Effector memory CD8-positive, alpha-beta T cell (primary cell): ENCODE measurements around the gene SLC1A7.

Experiments used
- ATAC-seq: fragments of 150-1000 bp; cut with Tn5 transposase; replicated peaks from 2 replicates; pipeline ENCODE4 v1.10.0; 2021; ENCODE audit warnings: mild to moderate bottlenecking, moderate library complexity
- DNase-seq, 3 experiments: peaks; one replicate each; pipeline ENCODE4 v3.0.0; 2021
- H3K27ac Mint-ChIP-seq, 2 donors: one replicate each; pipeline ENCODE4 v1.8.0; 2022; ENCODE audit warnings: mild to moderate bottlenecking in 2 of 2, mixed read lengths in 2 of 2, moderate library complexity in 2 of 2
- H3K27me3 Mint-ChIP-seq, 2 donors: one replicate each; pipeline ENCODE4 v1.8.0; 2022; ENCODE audit warnings: mixed read lengths in 2 of 2
- H3K36me3 Mint-ChIP-seq: one replicate; pipeline ENCODE4 v1.8.0; 2022; ENCODE audit warnings: mild to moderate bottlenecking, moderate library complexity, mixed read lengths; ENCODE audit not compliant: insufficient read depth
- H3K4me1 Mint-ChIP-seq, 2 donors: one replicate each; pipeline ENCODE4 v1.8.0; 2022; ENCODE audit warnings: low read depth in 2 of 2, mixed read lengths in 2 of 2
- H3K4me3 Mint-ChIP-seq, 2 donors: one replicate each; pipeline ENCODE4 v1.8.0; 2022; ENCODE audit warnings: mild to moderate bottlenecking in 2 of 2, mixed read lengths in 2 of 2, moderate library complexity in 2 of 2
- H3K9me3 Mint-ChIP-seq, 2 donors: one replicate each; pipeline ENCODE4 v1.8.0; 2022; ENCODE audit warnings: mixed read lengths in 2 of 2

The SLC1A7 gene

GRCh38 chr1:53114581-53115400, 27.6 kb downstream of the SLC1A7 start:
- H3K27me3 Mint-ChIP-seq, result peaks cover 7 to 26% of the 10 kb centered on the region in 2 donors

DNA sequence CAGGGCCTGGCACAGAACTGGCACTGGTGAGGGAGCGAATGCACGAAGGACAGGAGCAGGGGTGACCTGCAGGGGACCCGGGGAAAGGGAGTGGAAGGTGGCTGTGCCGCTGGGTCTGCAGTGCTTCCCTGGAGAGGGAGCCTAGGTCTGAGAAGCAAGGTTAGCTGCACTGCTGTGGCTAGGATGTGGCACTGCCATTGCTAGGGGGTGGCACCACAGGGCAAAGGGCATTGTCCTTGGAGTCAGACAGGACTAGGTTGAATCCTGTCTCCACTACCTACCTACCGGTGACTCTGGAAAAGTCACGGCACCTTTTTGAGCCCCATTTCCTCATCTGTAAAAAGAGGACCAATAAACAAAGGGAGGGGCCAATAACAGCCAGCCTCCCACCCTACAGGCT, 28.3 kb downstream of the SLC1A7 start:
- H3K36me3 Mint-ChIP-seq, result no peaks in the 10 kb centered on the region
- ATAC-seq, result no peak
- H3K4me3 Mint-ChIP-seq, result no peak overlapping the region

More at GRCh38 chr1:53114581-53115400, 27.6 kb downstream of the SLC1A7 start:
- H3K9me3 Mint-ChIP-seq, result no peaks in the 10 kb centered on the region
- H3K4me1 Mint-ChIP-seq, result peaks cover 6 to 13% of the 10 kb centered on the region in 2 donors
- ATAC-seq (no peak), DNase-seq (no peak)
- H3K4me3 Mint-ChIP-seq, result no peak overlapping the region
- H3K27ac Mint-ChIP-seq, result peak overlapping the region in 1 of 2 donors; percentile 77
- H3K36me3 Mint-ChIP-seq, result no peaks in the 10 kb centered on the region

DNA sequence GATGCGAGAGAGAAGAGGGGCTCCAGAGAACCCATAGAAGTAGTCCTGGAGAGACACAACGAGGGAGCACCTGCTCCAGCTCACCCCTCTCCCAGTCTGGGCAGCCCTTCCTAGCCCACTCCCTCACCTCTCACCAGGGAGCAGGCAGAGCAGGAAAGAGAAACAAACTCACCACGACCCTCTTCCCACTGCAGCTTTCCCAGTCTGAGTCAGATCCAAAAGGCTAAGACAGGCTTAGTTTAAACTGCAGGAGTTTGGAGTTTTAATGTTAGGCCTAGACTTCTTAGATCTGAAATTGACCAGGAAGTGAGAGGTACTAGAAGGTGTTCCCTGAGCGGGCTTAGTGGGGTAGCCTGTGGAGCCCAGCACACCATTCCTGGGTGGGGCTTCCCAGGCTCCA, 29.6 kb downstream of the SLC1A7 start:
- no peak overlapping the region for H3K4me3 Mint-ChIP-seq
- no peak overlapping the region for H3K27ac Mint-ChIP-seq
- no peaks in the 10 kb centered on the region for H3K36me3 Mint-ChIP-seq
- H3K27me3 Mint-ChIP-seq, result peaks cover 7 to 28% of the 10 kb centered on the region in 2 donors
- peaks cover 10 to 17% of the 10 kb centered on the region in 2 donors for H3K4me1 Mint-ChIP-seq
- H3K9me3 Mint-ChIP-seq, result no peaks in the 10 kb centered on the region
- DNase-seq, result no peak
- ATAC-seq, result no peak

More for the DNA sequence above, 28.3 kb downstream of the SLC1A7 start:
- no peaks in the 10 kb centered on the region for H3K9me3 Mint-ChIP-seq
- no peak for DNase-seq
- H3K27me3 Mint-ChIP-seq, result peaks cover 7 to 28% of the 10 kb centered on the region in 2 donors
- H3K4me1 Mint-ChIP-seq, result peaks cover 6 to 13% of the 10 kb centered on the region in 2 donors
- H3K27ac Mint-ChIP-seq, result no peak overlapping the region

GRCh38 chr1:53112271-53112774, 30.1 kb downstream of the SLC1A7 start:
- Mint-ChIP-seq H3K27me3 (peaks cover 2 to 25% of the 10 kb centered on the region in 2 donors), H3K4me1 (peaks cover 15 to 22% of the 10 kb centered on the region in 2 donors), H3K4me3 (no peak overlapping the region), H3K27ac (peak overlapping the region in 1 of 2 donors; percentile 66), H3K9me3 (no peaks in the 10 kb centered on the region), H3K36me3 (no peaks in the 10 kb centered on the region)
- DNase-seq, result no peak
- no peak for ATAC-seq

- Mint-ChIP-seq H3K27me3 (peaks cover 0 to 19% of the 10 kb centered on the region in 2 donors), H3K4me3 (no peak overlapping the region), H3K36me3 (peaks cover 4% of the 10 kb centered on the region), H3K9me3 (no peaks in the 10 kb centered on the region), H3K4me1 (peaks cover 18 to 25% of the 10 kb centered on the region in 2 donors), H3K27ac (peak overlapping the region; percentile 63 to 66)
- ATAC-seq (no peak), DNase-seq (no peak)
These were observed 30.7 kb downstream of the SLC1A7 start for GRCh38 chr1:53111693-53112092.

DNA sequence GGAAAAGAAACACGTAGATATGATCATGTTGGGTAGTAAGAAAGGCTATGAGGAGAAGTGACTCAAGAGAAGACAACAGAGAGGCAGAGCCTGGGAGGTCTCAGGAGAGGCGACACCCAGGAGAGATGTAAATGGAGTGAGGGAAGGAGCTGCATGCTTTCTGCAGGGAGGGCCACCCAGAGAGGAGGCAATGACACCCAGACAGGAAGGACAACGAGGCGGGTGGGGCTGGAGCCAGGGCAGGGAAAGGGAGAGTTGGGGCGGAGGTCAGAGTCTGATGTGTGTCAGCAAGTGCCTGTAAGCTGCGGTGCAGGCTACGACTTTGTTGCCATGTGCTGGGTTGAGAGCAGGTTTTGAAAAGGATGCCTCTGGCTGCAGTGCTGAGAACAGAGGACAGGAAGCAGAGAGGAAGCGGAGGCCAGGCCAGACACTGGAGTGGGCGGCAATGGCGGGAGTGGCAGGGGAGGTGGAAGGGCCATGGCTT, 31.3 kb downstream of the SLC1A7 start:
- Mint-ChIP-seq H3K4me3 (no peak overlapping the region), H3K36me3 (peaks cover 4% of the 10 kb centered on the region), H3K27me3 (peaks cover 0 to 16% of the 10 kb centered on the region in 2 donors), H3K4me1 (peaks cover 18 to 26% of the 10 kb centered on the region in 2 donors), H3K27ac (peak overlapping the region; percentile 24 to 63), H3K9me3 (no peaks in the 10 kb centered on the region)
- ATAC-seq, result no peak
- DNase-seq, result no peak

DNA sequence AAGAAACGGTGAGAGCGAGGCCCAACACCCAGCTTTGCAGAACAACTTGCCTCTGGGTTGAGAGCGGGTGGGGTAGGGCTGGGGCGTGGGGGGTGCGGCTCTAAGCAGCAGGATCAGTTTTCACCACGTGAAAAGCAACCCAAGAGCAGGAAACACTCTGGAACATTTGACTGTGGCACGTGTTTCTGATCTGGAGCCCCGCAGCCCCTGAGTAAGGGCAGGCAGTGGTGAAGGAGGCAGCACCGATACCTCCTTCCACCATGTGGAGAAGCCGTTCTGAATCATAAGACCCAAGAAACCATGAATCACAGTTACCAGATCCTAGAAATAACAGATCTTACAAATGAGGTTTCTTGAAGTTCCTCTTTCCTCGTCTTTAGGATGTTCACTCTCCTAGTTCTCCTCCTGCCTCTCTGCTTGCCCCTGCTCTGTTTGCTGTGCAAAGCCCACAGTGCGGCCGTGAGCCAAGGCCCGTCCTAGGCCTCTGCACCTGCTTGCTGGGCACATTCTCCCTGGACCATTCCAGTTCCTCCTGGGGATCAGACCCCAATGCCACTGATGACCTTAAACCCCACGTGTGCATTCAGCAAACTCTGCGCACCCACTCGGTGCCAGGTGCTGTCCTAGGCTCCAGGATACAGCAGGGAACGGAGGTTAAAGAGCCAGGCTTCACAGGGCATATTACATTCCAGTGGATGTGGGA, 31.9 kb downstream of the SLC1A7 start:
- peak overlapping the region in 1 of 2 donors; percentile 24 for H3K27ac Mint-ChIP-seq
- no peak for ATAC-seq

GRCh38 chr1:53108646-53109580, 33.5 kb downstream of the SLC1A7 start:
- Mint-ChIP-seq H3K27ac (no peak overlapping the region), H3K4me1 (peaks cover 21 to 32% of the 10 kb centered on the region in 2 donors), H3K9me3 (no peaks in the 10 kb centered on the region), H3K4me3 (peak overlapping the region in 1 of 2 donors; percentile 53), H3K36me3 (peaks cover 4% of the 10 kb centered on the region), H3K27me3 (peaks cover 0 to 18% of the 10 kb centered on the region in 2 donors)
- ATAC-seq (no peak), DNase-seq (no peak)

More for the DNA sequence above, 31.9 kb downstream of the SLC1A7 start:
- Mint-ChIP-seq H3K9me3 (no peaks in the 10 kb centered on the region), H3K4me1 (peaks cover 21 to 29% of the 10 kb centered on the region in 2 donors), H3K4me3 (no peak overlapping the region), H3K27me3 (peaks cover 0 to 22% of the 10 kb centered on the region in 2 donors), H3K36me3 (peaks cover 4% of the 10 kb centered on the region)
- DNase-seq, result no peak

GRCh38 chr1:53107570-53108322, 34.7 kb downstream of the SLC1A7 start:
- Mint-ChIP-seq H3K36me3 (peaks cover 4% of the 10 kb centered on the region), H3K4me1 (peaks cover 21 to 37% of the 10 kb centered on the region in 2 donors), H3K27me3 (peaks cover 0 to 23% of the 10 kb centered on the region in 2 donors), H3K4me3 (peak overlapping the region; percentile 3 to 58), H3K27ac (peak overlapping the region; percentile 44 to 88), H3K9me3 (no peaks in the 10 kb centered on the region)
- ATAC-seq (peak; percentile 45), DNase-seq (no peak)

DNA sequence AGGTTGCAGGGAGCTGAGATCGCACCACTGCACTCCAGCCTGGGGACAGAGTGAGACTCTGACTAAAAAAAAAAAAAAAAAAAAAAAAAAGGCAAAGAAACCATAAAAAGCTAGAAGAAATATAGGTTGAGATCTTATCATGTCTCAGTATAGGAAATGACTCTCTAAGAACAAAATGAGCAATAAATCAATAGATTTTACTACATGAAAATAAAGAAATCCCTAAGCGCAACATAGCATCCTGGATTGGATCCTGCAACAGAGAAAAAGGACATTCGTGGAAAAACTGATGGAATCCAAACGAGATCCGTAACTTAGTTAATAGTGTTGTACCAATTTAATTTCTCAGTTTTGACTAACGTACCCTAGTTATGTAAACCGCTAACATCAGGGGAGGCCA, 35.3 kb downstream of the SLC1A7 start:
- Mint-ChIP-seq H3K36me3 (peaks cover 4% of the 10 kb centered on the region), H3K4me3 (peak overlapping the region in 1 of 2 donors; percentile 58), H3K9me3 (no peaks in the 10 kb centered on the region), H3K27ac (peak overlapping the region in 1 of 2 donors; percentile 88), H3K27me3 (peaks cover 0 to 23% of the 10 kb centered on the region in 2 donors), H3K4me1 (peaks cover 21 to 37% of the 10 kb centered on the region in 2 donors)
- ATAC-seq, result no peak
- DNase-seq, result no peak

GRCh38 chr1:53104289-53104913, 38.0 kb downstream of the SLC1A7 start:
- Mint-ChIP-seq H3K4me3 (no peak overlapping the region), H3K36me3 (peaks cover 4% of the 10 kb centered on the region), H3K27ac (peak overlapping the region; percentile 35 to 82), H3K9me3 (no peaks in the 10 kb centered on the region), H3K27me3 (peaks cover 0 to 16% of the 10 kb centered on the region in 2 donors), H3K4me1 (peaks cover 15 to 24% of the 10 kb centered on the region in 2 donors)
- no peak for ATAC-seq
- DNase-seq, result no peak

GRCh38 chr1:53094533-53094919, 47.9 kb downstream of the SLC1A7 start:
- H3K27me3 Mint-ChIP-seq, result no peaks in the 10 kb centered on the region
- DNase-seq (no peak), ATAC-seq (no peak)
- H3K36me3 Mint-ChIP-seq, result peaks cover 4% of the 10 kb centered on the region
- H3K27ac Mint-ChIP-seq, result no peak overlapping the region
- no peak overlapping the region for H3K4me3 Mint-ChIP-seq
- no peaks in the 10 kb centered on the region for H3K9me3 Mint-ChIP-seq
- peaks cover 0 to 2% of the 10 kb centered on the region in 2 donors for H3K4me1 Mint-ChIP-seq
